Heart left ventricle (tissue), 16 donors: Measurements from ENCODE around the gene GATA5. TPM values are rescaled to one million over a fixed set of nuclear protein-coding genes. Genes with fewer than 3 reads are reported as not detected.

ENCODE experiments used
- ATAC-seq, 4 donors: fragments of 200-7000 bp; cut with Tn5 transposase; one replicate each; pipeline ENCODE4 v1.9.1; 2020 to 2022; ENCODE audit warnings: moderate library complexity in 4 of 4, mild to moderate bottlenecking in 3 of 4, moderate number of reproducible peaks in 1 of 4
- DNase-seq, 5 donors: peaks; one replicate each; pipeline ENCODE4 v3.0.0-alpha.2; 2020
- H3K27ac ChIP-seq, 12 donors: fragments of 200-600 bp; sonication (generic) in 4 of 12; one replicate each; pipeline versions ENCODE4 v1.5.0 to v1.8.0; 2016 to 2022; ENCODE audit warnings: mild to moderate bottlenecking in 2 of 12
- H3K27me3 ChIP-seq, 9 donors: fragments of 200-600 bp; sonication (generic) in 2 of 9; one replicate each; pipeline versions ENCODE4 v1.5.1 to v1.8.0; 2016 to 2022; ENCODE audit warnings: mild to moderate bottlenecking in 3 of 9
- H3K36me3 ChIP-seq, 9 donors: fragments of 200-600 bp; sonication (generic) in 2 of 9; one replicate each; pipeline versions ENCODE4 v1.5.0 to v1.8.0; 2018 to 2022; ENCODE audit warnings: mild to moderate bottlenecking in 2 of 9
- H3K4me1 ChIP-seq, 12 donors: fragments of 200-600 bp; sonication (generic) in 4 of 12; one replicate each; pipeline versions ENCODE4 v1.5.0 to v1.8.0; 2016 to 2022; ENCODE audit warnings: mild to moderate bottlenecking in 3 of 12
- H3K4me3 ChIP-seq, 12 donors: fragments of 200-600 bp; sonication (generic) in 4 of 12; one replicate each; pipeline versions ENCODE4 v1.5.0 to v1.8.0; 2017 to 2022; ENCODE audit warnings: mild to moderate bottlenecking in 9 of 12, moderate library complexity in 4 of 12
- H3K9me3 ChIP-seq, 12 donors: fragments of 200-600 bp; sonication (generic) in 4 of 12; one replicate each; pipeline versions ENCODE4 v1.5.0 to v1.8.0; 2016 to 2022; ENCODE audit warnings: mild to moderate bottlenecking in 1 of 12
- CTCF ChIP-seq, 12 donors: fragments of 200-600 bp; sonication (generic) in 4 of 12; IDR thresholded peaks; one replicate each; pipeline versions ENCODE4 v1.5.0 to v1.8.0; 2018 to 2022; ENCODE audit warnings: antibody characterized with exemption in 12 of 12, mild to moderate bottlenecking in 5 of 12
- POLR2A ChIP-seq, 2 donors: fragments of 450-650 bp; IDR thresholded peaks; one replicate each; pipeline ENCODE4 v1.6.1; 2017; ENCODE audit warnings: antibody characterized with exemption in 2 of 2, mild to moderate bottlenecking in 2 of 2, moderate library complexity in 2 of 2
- WGBS, 4 donors: extraction: QIAGEN DNeasy Blood & Tissue Kit in 2 of 4; methylation state at CpG; one replicate each; pipeline versions ENCODE4 v1.1.5 to v1.1.7; 2013 to 2018; 5-methylcytosine and 5-hydroxymethylcytosine counted together
- intact Hi-C, 10 donors: fragments of 100-400 bp; cut with DNase I; formaldehyde crosslinking; loops; one replicate each; pipeline versions ENCODE4 v1.11.1 to v1.14.2; 2022
- polyA plus RNA-seq, 2 donors: library from polyadenylated mRNA; stranded (reverse); fragments of 200-250 nt; gene quantifications; one replicate each; pipeline ENCODE4 v1.2.3, GENCODE V29; 2013
- total RNA-seq, 9 donors: library from RNA; depleted of rRNA in 2 of 9; stranded (reverse); fragments of >200 nt in 2 of 9; fragmentation: NEBNext Ultra II Directional in 3 of 9; extraction: Animal tissue kit (Norgen Biotek cat#: 25700) in 3 of 9; gene quantifications; one replicate each; pipeline versions ENCODE4 v1.1.0 to v1.2.4, GENCODE V29; 2016 to 2023
- donor health status: ischemic (EF 13 %, LVEDD 7.1; RV severe dilation, severe dysfunction).
- donor health status: healthy with polysubstance abuse.
- donor health status: DM: no; HTN: yes; CAD: no.
- donor health status: DM: no; HTN: no; CAD: no.
- donor health status: ischemic (EF 25% LVEDD 6.9; RV normal size, moderate dysfunction).
- donor health status: ischemic (EF 25% LVEDD 5.7; RV mildly dilated, moderate dysfunction).
- donor health status: healthy.
- donor health status: DM: yes; HTN: yes; CAD: no.
- donor health status: ischemic (EF 35%, LVEDD 5.7; RV mildly dilated, moderate dysfunction).
- donor health status: nonischemic (EF 11% LVEDD 7.7; RV severe dilation, severe dysfunction).
- donor health status: DM: yes; HTN: yes; CAD: no.
- donor health status: PGD.
- donor health status: ischemic (EF 29% LVEDD 5.4; RV normal size, mild dysfunction).
- donor health status: nonischemic (EF 23%, LVEDD 6.1; RV moderate dilation, normal function).

The GATA5 gene
- total and polyA plus RNA-seq, 11 donors: 0.21 to 7.4 (median 0.98) TPM

DNA sequence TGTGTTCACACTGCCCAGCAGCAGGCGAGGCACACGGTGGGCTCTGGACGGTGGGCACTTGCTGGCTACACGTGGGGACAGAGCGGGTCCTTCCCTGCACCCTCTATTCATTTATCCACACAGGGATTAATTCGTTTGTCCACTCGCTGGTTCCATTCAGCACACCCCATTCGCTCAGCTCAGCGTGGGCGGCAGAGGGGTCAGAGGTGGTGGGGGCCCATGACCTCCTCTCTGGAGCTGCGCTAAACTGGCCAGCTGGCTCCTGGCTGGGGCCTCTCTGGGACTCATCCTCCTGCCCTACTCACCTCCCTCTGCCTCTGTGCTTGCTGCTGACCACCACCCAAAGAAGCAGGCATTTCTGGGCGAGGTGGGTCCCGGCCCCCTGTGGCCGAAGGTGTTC lies 27.0 kb downstream of the GATA5 start:
- intact Hi-C loops: no loop called here
- Histone ChIP-seq H3K27me3 (peaks cover 0 to 44% (median 8%) of the 10 kb centered on the region in 9 donors), H3K36me3 (no peaks in the 10 kb centered on the region), H3K9me3 (no peaks in the 10 kb centered on the region), H3K4me1 (peaks cover 0 to 3% (median 0%) of the 10 kb centered on the region in 12 donors), H3K27ac (no peak overlapping the region), H3K4me3 (no peak overlapping the region)
- 63 to 80% (median 76%) methylated on average over 13 to 14 of the region's 14 CpGs for WGBS, 4 donors
- TF ChIP-seq POLR2A (IDR thresholded peaks at IDR 0.05): no peak
- no peak for TF ChIP-seq CTCF (IDR thresholded peaks at IDR 0.05)
- no peak for ATAC-seq
- DNase-seq: no peak

DNA sequence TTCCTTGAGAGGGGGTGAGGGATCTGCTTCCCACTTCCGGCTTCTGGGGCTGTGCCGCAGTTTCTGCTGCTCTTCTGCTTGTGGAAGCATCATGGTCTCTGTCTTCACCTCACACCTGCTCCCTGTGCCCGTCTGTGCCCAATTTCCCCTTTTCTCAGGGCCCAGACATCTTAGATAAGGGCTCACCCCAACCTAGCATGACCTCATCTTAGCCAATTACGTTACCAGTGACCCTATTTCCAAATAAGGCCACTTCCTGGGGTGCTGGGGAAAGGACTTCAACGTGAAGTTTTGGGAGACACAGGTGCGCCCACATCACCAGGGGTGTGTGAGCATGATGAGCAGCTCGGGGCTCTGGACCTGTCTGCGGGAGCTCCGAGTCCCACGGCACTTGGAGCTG lies 27.8 kb downstream of the GATA5 start:
- intact Hi-C loops: no loop called here

GRCh38 chr20:62446888-62447869 lies 28.6 kb downstream of the GATA5 start:
- Histone ChIP-seq H3K27me3 (peaks cover 0 to 46% (median 8%) of the 10 kb centered on the region in 9 donors), H3K36me3 (no peaks in the 10 kb centered on the region), H3K27ac (no peak overlapping the region), H3K9me3 (no peaks in the 10 kb centered on the region), H3K4me1 (peaks cover 0 to 3% (median 0%) of the 10 kb centered on the region in 12 donors), H3K4me3 (no peak overlapping the region)
- TF ChIP-seq POLR2A (IDR thresholded peaks at IDR 0.05): no peak
- no peak for TF ChIP-seq CTCF (IDR thresholded peaks at IDR 0.05)
- WGBS, 4 donors: 74 to 82% (median 80%) methylated on average over 43 to 44 of the region's 44 CpGs
- no peak for ATAC-seq
- DNase-seq: no peak
- intact Hi-C loops: no loop called here

More for the DNA sequence above, 27.8 kb downstream of the GATA5 start:
- ATAC-seq (no peak), DNase-seq (no peak)
- no peaks in the 10 kb centered on the region for H3K36me3 ChIP-seq
- no peaks in the 10 kb centered on the region for H3K9me3 ChIP-seq
- 48 to 77% (median 73%) methylated on average over 5 to 10 of the region's 10 CpGs for WGBS, 4 donors
- H3K27ac ChIP-seq: no peak overlapping the region
- H3K4me3 ChIP-seq: no peak overlapping the region
- no peak for TF ChIP-seq POLR2A (IDR thresholded peaks at IDR 0.05)
- no peak for TF ChIP-seq CTCF (IDR thresholded peaks at IDR 0.05)
- peaks cover 0 to 3% (median 0%) of the 10 kb centered on the region in 12 donors for H3K4me1 ChIP-seq
- H3K27me3 ChIP-seq: peaks cover 0 to 51% (median 8%) of the 10 kb centered on the region in 9 donors

GRCh38 chr20:62446481-62446880 lies 29.3 kb downstream of the GATA5 start:
- Histone ChIP-seq H3K27me3 (peaks cover 0 to 46% (median 8%) of the 10 kb centered on the region in 9 donors), H3K9me3 (no peaks in the 10 kb centered on the region), H3K36me3 (no peaks in the 10 kb centered on the region), H3K4me1 (peaks cover 0 to 3% (median 0%) of the 10 kb centered on the region in 12 donors), H3K4me3 (no peak overlapping the region), H3K27ac (no peak overlapping the region)
- WGBS, 4 donors: 34 to 49% (median 44%) methylated on average over 9 to 12 of the region's 12 CpGs
- intact Hi-C loops: no loop called here
- no peak for TF ChIP-seq POLR2A (IDR thresholded peaks at IDR 0.05)
- TF ChIP-seq CTCF (IDR thresholded peaks at IDR 0.05): no peak
- ATAC-seq (no peak), DNase-seq (no peak)
